ENCODE results near the gene YWHAH. TPM values are rescaled to one million over a fixed set of nuclear protein-coding genes. Genes with fewer than 3 reads are reported as not detected.

YWHAH gene
- total and polyA plus RNA-seq, 2 of the 8 experiments (the other 6 are each of a cell fraction or from before 2014, with no cell fraction given): 146 to 247 TPM

GRCh38 chr22:31896472-31896871, 47.9 kb upstream of the YWHAH start:
- Histone ChIP-seq H2BK15ac (ENCODE audit: low read length) (no peak overlapping the region), H3K27me3 (replicated peaks in 1 of 4; ENCODE audit: control insufficient read depth in 3 of 4, extremely low read depth in 1 of 4, insufficient read depth in 3 of 4, low read length in 3 of 4) (no peaks in the 10 kb centered on the region), H3K27ac (ENCODE audit: low read depth, low read length) (no peak overlapping the region), H3K4me1 (replicated peaks in 1 of 4; ENCODE audit: control insufficient read depth in 3 of 4, insufficient read depth in 4 of 4, low read length in 3 of 4) (peaks cover 0 to 8% (median 3%) of the 10 kb centered on the region in 4 experiments; a peak in 3 of 7 replicates), H2BK5ac (ENCODE audit: low read depth, low read length) (no peak overlapping the region), H4K5ac (ENCODE audit: insufficient read length, low read depth, low read length) (no peak overlapping the region), H3K79me1 (ENCODE audit: low read depth, low read length) (no peaks in the 10 kb centered on the region), H3K9me3 (ENCODE audit: insufficient read depth in 2 of 2, low read depth in 1 of 2, low read length in 1 of 2) (no peaks in the 10 kb centered on the region), H3K79me2 (ENCODE audit: control insufficient read depth in 1 of 2, insufficient read depth in 2 of 2, low read length in 2 of 2) (no peaks in the 10 kb centered on the region), H2AFZ (ENCODE audit: low read length) (no peak overlapping the region), H2BK12ac (ENCODE audit: low read depth, low read length) (no peak overlapping the region), H4K20me1 (replicated peaks in 1 of 2; ENCODE audit: control insufficient read depth in 1 of 2, insufficient read depth in 2 of 2, low read length in 2 of 2) (no peaks in the 10 kb centered on the region), H3K56ac (replicated peaks; ENCODE audit: insufficient read length, low read depth, low read length) (no peak overlapping the region), H3K4me2 (ENCODE audit: insufficient read depth in 1 of 2, low read depth in 2 of 2, low read length in 2 of 2) (no peak overlapping the region), H2BK20ac (ENCODE audit: low read length) (no peak overlapping the region), H3K4ac (replicated peaks; ENCODE audit: insufficient read length, low read depth, low read length) (no peak overlapping the region), H3K4me3 (ENCODE audit: extremely low read depth in 1 of 4, insufficient read depth in 2 of 4, low read depth in 3 of 4, low read length in 4 of 4) (no peak overlapping the region), H3K18ac (ENCODE audit: extremely low read depth, low read length) (no peak overlapping the region), H2BK120ac (replicated peaks; ENCODE audit: low read depth, low read length) (no peak overlapping the region), H3K23ac (ENCODE audit: insufficient read length) (no peak overlapping the region), H4K91ac (replicated peaks; ENCODE audit: insufficient read length, low read length) (no peak overlapping the region), H3K14ac (ENCODE audit: insufficient read length) (no peak overlapping the region), H2AK5ac (ENCODE audit: low read depth, low read length) (no peak overlapping the region), H3K23me2 (ENCODE audit: low read depth, low read length) (no peaks in the 10 kb centered on the region), H3K9ac (replicated peaks in 1 of 4; ENCODE audit: extremely low read depth in 1 of 4, low read depth in 3 of 4, low read length in 3 of 4) (no peak overlapping the region), H4K8ac (ENCODE audit: extremely low read depth, insufficient read depth, low read length) (no peak overlapping the region), H3K36me3 (ENCODE audit: control insufficient read depth in 2 of 4, insufficient read depth in 4 of 4, low read length in 3 of 4) (peaks cover 0 to 9% (median under 1%) of the 10 kb centered on the region in 4 experiments; a peak in 1 of 8 replicates)
- POLR2A ChIA-PET (ENCODE audit: partially characterized antibody): no interaction called here
- DNase-seq (ENCODE audit: low read depth in 1 of 2, low spot score in 2 of 2): no peak
- CTCF ChIA-PET (ENCODE audit: partially characterized antibody): interaction anchor here (2.1 kb wide), 1 partner anchor 74 kb away, joined by 8 read pairs; no protein-coding TSS in a partner anchor
- 95% methylated on average over 1 of the region's 1 CpG; no CpG with 5 or more reads in 1 of the 2 experiments for WGBS, 2 experiments (ENCODE audit: extremely low coverage in 1 of 2, insufficient coverage in 1 of 2, insufficient read length in 1 of 2, insufficient replicate concordance in 2 of 2, low coverage in 1 of 2, low lambda C conversion rate in 2 of 2, missing lambda C conversion rate in 1 of 2)
- FAIRE-seq: no peak

Measured in H1 (cell line).